PC-3 (cell line): ENCODE measurements around the gene SLC25A21. TPM values are rescaled to one million over a fixed set of nuclear protein-coding genes. Genes with fewer than 3 reads are reported as not detected.

Source experiments
- ATAC-seq: fragments of 200-7000 bp; cut with Tn5 transposase; 2 replicates; pipeline ENCODE4 v1.9.1; 2020; ENCODE audit warnings: mild to moderate bottlenecking, moderate library complexity
- BruUV-seq: library from RNA; stranded (reverse); fragments of 400-500 nt; replicated peaks from 2 replicates; lab custom pipeline; 2021; lab: Mats Ljungman, UMichigan
- CTCF ChIA-PET: fragments of 300-600 bp; sonication (Branson Sonifier 250); formaldehyde crosslinking; loops from one replicate; lab custom pipeline; 2022; ENCODE audit warnings: antibody characterized with exemption; lab: Charles Lee
- POLR2A ChIA-PET: fragments of 300-600 bp; sonication (Branson Sonifier 250); formaldehyde crosslinking; loops from one replicate; lab custom pipeline; 2022; ENCODE audit warnings: antibody characterized with exemption; ENCODE audit not compliant: unreplicated experiment; lab: Charles Lee
- DNase-seq: peaks from one replicate; pipeline ENCODE4 v3.0.0-alpha.2; 2015
- H2AFZ ChIP-seq: fragments of 300-600 bp; sonication (generic); 2 replicates; pipeline ENCODE4 v1.6.0; 2016; ENCODE audit warnings: antibody characterized with exemption, low read length
- H3F3A ChIP-seq: fragments of 300-600 bp; sonication (generic); one replicate; pipeline ENCODE4 v1.6.0; 2017; ENCODE audit warnings: antibody characterized with exemption, low read length, control low read depth, mild to moderate bottlenecking; ENCODE audit not compliant: unreplicated experiment
- H3K27ac ChIP-seq: fragments of 300-600 bp; sonication (generic); 2 replicates; pipeline ENCODE4 v1.5.1; 2016; ENCODE audit warnings: mild to moderate bottlenecking, low read length
- H3K27me3 ChIP-seq: fragments of 300-600 bp; sonication (generic); 2 replicates; pipeline ENCODE4 v1.6.1; 2016; ENCODE audit warnings: low read length, mixed read lengths
- H3K36me3 ChIP-seq: fragments of 300-600 bp; sonication (generic); 2 replicates; pipeline ENCODE4 v1.6.1; 2016; ENCODE audit warnings: low read depth, mixed run types, low read length, mixed read lengths
- H3K4me1 ChIP-seq: fragments of 300-600 bp; sonication (generic); 2 replicates; pipeline ENCODE4 v1.5.1; 2016; ENCODE audit warnings: low read length; ENCODE audit not compliant: insufficient read depth
- H3K4me2 ChIP-seq: fragments of 300-600 bp; sonication (generic); 2 replicates; pipeline ENCODE4 v1.6.0; 2016; ENCODE audit warnings: low read length
- H3K4me3 ChIP-seq: fragments of 300-600 bp; sonication (generic); 2 replicates; pipeline ENCODE4 v1.5.1; 2016; ENCODE audit warnings: mild to moderate bottlenecking, low read length, mixed read lengths
- H3K79me2 ChIP-seq: fragments of 300-600 bp; sonication (generic); 2 replicates; pipeline ENCODE4 v1.6.1; 2017; ENCODE audit warnings: low read length, mixed read lengths
- H3K9ac ChIP-seq: fragments of 300-600 bp; sonication (generic); 2 replicates; pipeline ENCODE4 v1.6.0; 2016; ENCODE audit warnings: mild to moderate bottlenecking, low read length
- H3K9me2 ChIP-seq: fragments of 300-600 bp; sonication (generic); replicated peaks from 2 replicates; pipeline ENCODE4 v1.6.1; 2016; ENCODE audit warnings: mixed run types, low read length, mixed read lengths
- H3K9me3 ChIP-seq: fragments of 300-600 bp; sonication (generic); 2 replicates; pipeline ENCODE4 v1.6.1; 2016; ENCODE audit warnings: low read length, mixed read lengths
- H4K20me1 ChIP-seq: fragments of 300-600 bp; sonication (generic); 2 replicates; pipeline ENCODE4 v1.6.1; 2016; ENCODE audit warnings: low read length, mixed read lengths
- CTCF ChIP-seq: fragments of 300-600 bp; sonication (generic); conservative IDR thresholded peaks from 2 replicates; pipeline ENCODE4 v1.5.1; 2017; ENCODE audit warnings: antibody characterized with exemption, low read depth, mild to moderate bottlenecking, low read length
- EZH2 ChIP-seq: fragments of 300-600 bp; sonication (generic); IDR thresholded peaks from one replicate; pipeline ENCODE4 v1.6.1; 2017; ENCODE audit warnings: antibody characterized with exemption, mild to moderate bottlenecking, low read length; ENCODE audit not compliant: unreplicated experiment
- EZH2phosphoT487 ChIP-seq: fragments of 300-600 bp; sonication (generic); IDR thresholded peaks from 2 replicates; pipeline ENCODE4 v1.6.1; 2018; ENCODE audit warnings: mild to moderate bottlenecking, antibody characterized with exemption, low read length, borderline replicate concordance
- intact Hi-C: fragments of 100-400 bp; cut with micrococcal nuclease; formaldehyde crosslinking; loops from 2 replicates; pipeline ENCODE4 v1.9.0; 2023
- total RNA-seq: library from RNA; depleted of rRNA; stranded (reverse); fragments of >200 nt; gene quantifications from 2 replicates; pipeline ENCODE4 v1.2.3, GENCODE V29; 2014

SLC25A21 gene
- total RNA-seq, 1 experiment from 2014 or later: 0.87 TPM

DNA sequence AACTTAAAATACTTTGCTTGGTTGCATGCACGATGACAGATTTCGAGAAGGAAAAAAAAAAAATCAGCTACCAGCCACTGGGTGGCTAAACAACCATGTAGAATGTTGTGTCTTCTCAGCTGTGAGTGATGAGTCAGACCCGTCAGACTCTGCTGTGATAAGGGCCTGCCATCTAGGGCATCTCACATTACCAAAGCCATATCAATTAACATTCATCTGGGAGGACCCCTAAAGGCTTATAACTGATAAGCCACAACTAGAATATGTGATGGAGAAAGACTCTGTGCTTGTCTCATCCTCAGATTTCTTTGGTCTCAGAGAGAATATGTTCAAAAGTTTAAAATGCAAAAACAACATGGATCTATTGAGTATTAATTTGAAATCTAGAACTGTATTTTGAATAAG, 399.3 kb downstream of the SLC25A21 start:
- DNase-seq (peak; percentile 76), ATAC-seq (peak; percentile 94)
- no peaks in the 10 kb centered on the region for H3K9me3 ChIP-seq
- TF ChIP-seq EZH2 (no peak), EZH2phosphoT487 (no peak), CTCF (peak; percentile 71)
- H3K27me3 ChIP-seq: no peaks in the 10 kb centered on the region
- BruUV-seq: no TSS peak
- H3K9me2 ChIP-seq: no peaks in the 10 kb centered on the region
- ChIA-PET POLR2A (no interaction called here), CTCF (interaction anchor here (0.5 to 1.6 kb wide), 8 partner anchors 45 to 824 kb away, joined by 3 to 7 read pairs (median 4); no protein-coding TSS in a partner anchor)
- peaks cover 15% of the 10 kb centered on the region for H3K4me1 ChIP-seq
- intact Hi-C loops: loop anchor here (1.0 kb wide), 3 partner anchors 169 to 344 kb away; no protein-coding TSS in a partner anchor
- no peak overlapping the region for H2AFZ ChIP-seq
- H3F3A ChIP-seq: no peaks in the 10 kb centered on the region
- H4K20me1 ChIP-seq: no peaks in the 10 kb centered on the region
- no peaks in the 10 kb centered on the region for H3K36me3 ChIP-seq
- H3K4me3 ChIP-seq: no peak overlapping the region
- H3K9ac ChIP-seq: no peak overlapping the region
- H3K4me2 ChIP-seq: peak overlapping the region; percentile 23
- no peaks in the 10 kb centered on the region for H3K79me2 ChIP-seq
- H3K27ac ChIP-seq: no peak overlapping the region

DNA sequence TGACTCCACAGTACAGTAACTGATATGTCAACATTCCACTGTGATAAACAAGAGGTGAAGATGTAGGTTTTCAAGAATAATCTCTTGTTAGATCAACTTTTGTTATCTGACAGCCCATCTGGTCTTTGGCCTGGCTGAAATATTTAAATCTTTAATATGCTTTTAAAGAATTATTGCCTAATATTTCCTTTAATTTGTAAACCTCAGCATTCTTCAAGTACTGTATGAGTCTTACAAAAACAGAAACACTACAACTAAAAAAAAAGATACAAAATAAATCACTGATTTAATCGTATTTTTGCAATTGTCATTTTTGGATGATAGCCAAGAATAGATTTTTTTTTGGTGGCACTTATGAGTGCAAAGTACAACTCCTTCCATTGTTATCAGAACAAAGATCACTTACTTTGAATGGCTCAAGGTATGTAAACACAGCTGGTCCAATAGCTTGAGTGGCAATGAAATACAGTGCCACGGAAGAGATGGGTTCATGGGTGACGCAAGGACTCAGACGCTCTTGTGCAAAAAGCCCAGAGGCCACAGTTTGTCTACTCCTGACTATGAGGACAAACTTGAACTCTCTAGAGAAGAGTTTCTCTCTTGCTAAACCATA, 401.3 kb downstream of the SLC25A21 start:
- intact Hi-C loops: no loop called here
- no TSS peak for BruUV-seq
- H3K4me1 ChIP-seq: peaks cover 26% of the 10 kb centered on the region

GRCh38 chr14:36768638-36769337, 403.6 kb downstream of the SLC25A21 start:
- Histone ChIP-seq H3K79me2 (no peaks in the 10 kb centered on the region), H3K9ac (no peak overlapping the region), H3K27ac (no peak overlapping the region), H3K4me3 (no peak overlapping the region), H3K4me1 (peaks cover 28% of the 10 kb centered on the region), H3K9me2 (no peaks in the 10 kb centered on the region), H3K27me3 (no peaks in the 10 kb centered on the region), H4K20me1 (no peaks in the 10 kb centered on the region), H3K36me3 (no peaks in the 10 kb centered on the region), H3F3A (no peaks in the 10 kb centered on the region), H3K9me3 (no peaks in the 10 kb centered on the region), H2AFZ (no peak overlapping the region), H3K4me2 (no peak overlapping the region)
- DNase-seq (no peak), ATAC-seq (no peak)
- BruUV-seq: no TSS peak
- POLR2A ChIA-PET: no interaction called here
- intact Hi-C loops: no loop called here
- CTCF ChIA-PET: no interaction called here
- TF ChIP-seq EZH2: no peak
- no peak for TF ChIP-seq EZH2phosphoT487
- TF ChIP-seq CTCF: no peak

More for the DNA sequence above, 401.3 kb downstream of the SLC25A21 start:
- Histone ChIP-seq H3K4me2 (no peak overlapping the region), H3K4me3 (no peak overlapping the region), H3K9me3 (no peaks in the 10 kb centered on the region), H3K9ac (no peak overlapping the region), H3K36me3 (no peaks in the 10 kb centered on the region), H3K27me3 (no peaks in the 10 kb centered on the region), H3K9me2 (no peaks in the 10 kb centered on the region), H3K27ac (no peak overlapping the region), H3K79me2 (no peaks in the 10 kb centered on the region), H4K20me1 (no peaks in the 10 kb centered on the region), H3F3A (no peaks in the 10 kb centered on the region), H2AFZ (no peak overlapping the region)
- TF ChIP-seq EZH2 (no peak), EZH2phosphoT487 (no peak)
- no peak for ATAC-seq
- peak; percentile 34 for DNase-seq
- ChIA-PET POLR2A (no interaction called here), CTCF (no interaction called here)
